IMR-90 (cell line): ENCODE measurements around the gene LAMA3. TPM values are rescaled to one million over a fixed set of nuclear protein-coding genes. Genes with fewer than 3 reads are reported as not detected.

Experiments used
- ATAC-seq: fragments of 200-7000 bp; cut with Tn5 transposase; 2 replicates; pipeline ENCODE4 v1.9.1; 2020; ENCODE audit warnings: low read depth, mild to moderate bottlenecking, moderate library complexity
- BruUV-seq: library from RNA; stranded (reverse); fragments of 400-500 nt; replicated peaks from 2 replicates; lab custom pipeline; 2021; lab: Mats Ljungman, UMichigan
- CTCF ChIA-PET: fragments of 300-600 bp; formaldehyde crosslinking; extraction: SDS; loops from one replicate; lab custom pipeline; 2021; ENCODE audit warnings: antibody characterized with exemption; lab: Yijun Ruan, JAX
- POLR2A ChIA-PET: fragments of 300-600 bp; sonication (Branson Sonifier 250); formaldehyde crosslinking; loops from one replicate; lab custom pipeline; 2022; ENCODE audit warnings: antibody characterized with exemption; ENCODE audit not compliant: unreplicated experiment; lab: Charles Lee
- DNase-seq: peaks from one replicate; pipeline ENCODE4 v3.0.0; 2013
- H2AFZ ChIP-seq: replicated peaks from 2 replicates; pipeline ENCODE3; 2013; ENCODE audit warnings: low read length, mild to moderate bottlenecking; ENCODE audit not compliant: poor library complexity
- H2AK5ac ChIP-seq: 2 replicates; pipeline ENCODE4 v1.6.1; 2013; ENCODE audit warnings: low read depth, low read length, inconsistent platforms
- H2AK9ac ChIP-seq: replicated peaks from 2 replicates; pipeline ENCODE3; 2013; ENCODE audit warnings: mild to moderate bottlenecking, low read depth, low read length, moderate library complexity; ENCODE audit not compliant: poor library complexity
- H2BK120ac ChIP-seq: 2 replicates; pipeline ENCODE4 v1.6.1; 2013; ENCODE audit warnings: low read depth, low read length, inconsistent platforms
- H2BK15ac ChIP-seq: 3 replicates; pipeline ENCODE4 v1.6.1; 2013; ENCODE audit warnings: low read depth, low read length, inconsistent platforms
- H2BK20ac ChIP-seq: 2 replicates; pipeline ENCODE4 v1.6.1; 2013; ENCODE audit warnings: low read depth, mild to moderate bottlenecking, inconsistent platforms, low read length, moderate library complexity
- H2BK5ac ChIP-seq: 2 replicates; pipeline ENCODE4 v1.6.1; 2013; ENCODE audit warnings: mild to moderate bottlenecking, low read depth, low read length, inconsistent platforms; ENCODE audit not compliant: poor library complexity, severe bottlenecking
- H3K14ac ChIP-seq: replicated peaks from 2 replicates; pipeline ENCODE4 v1.6.1; 2013; ENCODE audit warnings: low read depth, low read length, inconsistent platforms
- H3K18ac ChIP-seq: 2 replicates; pipeline ENCODE4 v1.6.1; 2013; ENCODE audit warnings: low read depth, low read length, control low read depth
- H3K23ac ChIP-seq: 2 replicates; pipeline ENCODE4 v1.6.1; 2013; ENCODE audit warnings: low read depth, low read length, inconsistent platforms
- H3K27ac ChIP-seq: 2 replicates; pipeline ENCODE4 v1.5.1; 2013; ENCODE audit warnings: mild to moderate bottlenecking, control low read depth, low read length; ENCODE audit not compliant: insufficient read depth
- H3K27me3 ChIP-seq: 2 replicates; pipeline ENCODE4 v1.6.1; 2013; ENCODE audit warnings: low read length; ENCODE audit not compliant: control insufficient read depth, insufficient read depth
- H3K36me3 ChIP-seq: 2 replicates; pipeline ENCODE4 v1.6.1; 2013; ENCODE audit warnings: low read length, mixed read lengths; ENCODE audit not compliant: control insufficient read depth, insufficient read depth
- H3K4ac ChIP-seq: 2 replicates; pipeline ENCODE4 v1.6.1; 2013; ENCODE audit warnings: low read depth, low read length, inconsistent platforms
- H3K4me1 ChIP-seq: 2 replicates; pipeline ENCODE4 v1.6.1; 2013; ENCODE audit warnings: low read length, mixed read lengths; ENCODE audit not compliant: control insufficient read depth, insufficient read depth
- H3K4me2 ChIP-seq: 2 replicates; pipeline ENCODE4 v1.6.1; 2013; ENCODE audit warnings: low read depth, mild to moderate bottlenecking, control low read depth, low read length, moderate library complexity
- H3K4me3 ChIP-seq: 2 replicates; pipeline ENCODE4 v1.5.1; 2013; ENCODE audit warnings: low read depth, mild to moderate bottlenecking, control low read depth, low read length, moderate library complexity; ENCODE audit not compliant: insufficient read depth
- H3K56ac ChIP-seq: 2 replicates; pipeline ENCODE4 v1.6.1; 2013; ENCODE audit warnings: low read length, inconsistent platforms; ENCODE audit not compliant: insufficient read depth; ENCODE audit errors: extremely low read depth
- H3K79me1 ChIP-seq, 2 experiments: 2 replicates each; pipeline ENCODE4 v1.6.1; 2013; ENCODE audit warnings: low read length in 2 of 2, inconsistent platforms in 1 of 2, low read depth in 1 of 2
- H3K9ac ChIP-seq: 2 replicates; pipeline ENCODE4 v1.6.1; 2013; ENCODE audit warnings: low read depth, low read length, control low read depth
- H3K9me1 ChIP-seq: 2 replicates; pipeline ENCODE4 v1.6.1; 2013; ENCODE audit warnings: low read length, inconsistent platforms; ENCODE audit not compliant: insufficient read depth
- H3K9me3 ChIP-seq: 2 replicates; pipeline ENCODE4 v1.6.1; 2013; ENCODE audit warnings: low read length; ENCODE audit not compliant: control insufficient read depth, insufficient read depth
- H4K20me1 ChIP-seq: 2 replicates; pipeline ENCODE4 v1.6.1; 2013; ENCODE audit warnings: low read length, inconsistent platforms; ENCODE audit not compliant: insufficient read depth
- H4K5ac ChIP-seq: 2 replicates; pipeline ENCODE4 v1.6.1; 2013; ENCODE audit warnings: mild to moderate bottlenecking, low read depth, low read length, control low read depth
- H4K8ac ChIP-seq, 2 experiments: 2 replicates each; pipeline ENCODE4 v1.6.1; 2013; ENCODE audit warnings: low read depth in 2 of 2, low read length in 2 of 2, control low read depth in 1 of 2, inconsistent platforms in 1 of 2
- H4K91ac ChIP-seq: 2 replicates; pipeline ENCODE4 v1.6.1; 2013; ENCODE audit warnings: low read depth, low read length, inconsistent platforms; ENCODE audit not compliant: insufficient read depth
- BHLHE40 ChIP-seq: fragments of 150-350 bp; IDR thresholded peaks from 2 replicates; pipeline ENCODE4 v1.6.1; 2016; ENCODE audit warnings: mild to moderate bottlenecking, low read depth, low read length
- CEBPB ChIP-seq: IDR thresholded peaks from 2 replicates; pipeline ENCODE4 v1.6.1; 2012; ENCODE audit warnings: low read depth, low read length, improper control_type of control experiment
- CHD1 ChIP-seq: IDR thresholded peaks from 2 replicates; pipeline ENCODE4 v1.6.1; 2012; ENCODE audit warnings: low read depth, low read length, improper control_type of control experiment
- CTCF ChIP-seq: conservative IDR thresholded peaks from 2 replicates; pipeline ENCODE4 v1.5.1; 2012; ENCODE audit warnings: mild to moderate bottlenecking, low read depth, low read length, improper control_type of control experiment
- ELK1 ChIP-seq: fragments of 150-350 bp; IDR thresholded peaks from 2 replicates; pipeline ENCODE4 v1.6.1; 2016; ENCODE audit warnings: low read depth, mild to moderate bottlenecking, low read length, moderate library complexity, borderline replicate concordance
- FOS ChIP-seq: fragments of 150-350 bp; IDR thresholded peaks from 2 replicates; pipeline ENCODE4 v1.6.1; 2016; ENCODE audit warnings: low read depth, low read length
- MXI1 ChIP-seq: IDR thresholded peaks from 2 replicates; pipeline ENCODE4 v1.6.1; 2012; ENCODE audit warnings: low read depth, mild to moderate bottlenecking, low read length, moderate library complexity, borderline replicate concordance
- NFE2L2 ChIP-seq: fragments of 150-350 bp; IDR thresholded peaks from 2 replicates; pipeline ENCODE4 v1.6.1; 2016; ENCODE audit warnings: low read depth, mild to moderate bottlenecking, low read length
- POLR2A ChIP-seq: IDR thresholded peaks from 2 replicates; pipeline ENCODE4 v1.6.1; 2012; ENCODE audit warnings: mild to moderate bottlenecking, low read depth, low read length
- USF2 ChIP-seq: fragments of 150-350 bp; IDR thresholded peaks from 2 replicates; pipeline ENCODE4 v1.6.1; 2017; ENCODE audit warnings: mild to moderate bottlenecking, antibody characterized with exemption, low read length, low read depth
- WGBS, 2 experiments: methylation state at CpG; one replicate each; pipeline versions ENCODE4 v1.1.5 to v1.1.7; 2013; ENCODE audit warnings: missing lambda C conversion rate in 2 of 2; ENCODE audit not compliant: insufficient read length in 1 of 2; ENCODE audit errors: extremely low coverage in 2 of 2; 5-methylcytosine and 5-hydroxymethylcytosine counted together
- dilution Hi-C: fragments of 300-500 bp; cut with HindIII; formaldehyde crosslinking; loops from one replicate; pipeline ENCODE4 v1.14.3; 2018; ENCODE audit warnings: low sequenced_read_pairs; ENCODE audit not compliant: unreplicated experiment
- in situ Hi-C: fragments of 300-500 bp; cut with MboI; formaldehyde crosslinking; loops from 3 replicates; pipeline ENCODE4 v1.14.3; 2019; ENCODE audit warnings: low sequenced_read_pairs, inconsistent platforms, mixed read lengths
- intact Hi-C: fragments of 100-400 bp; cut with micrococcal nuclease; formaldehyde crosslinking; loops from 2 replicates; pipeline ENCODE4 v1.10.0; 2022
- polyA plus RNA-seq, 3 experiments: library from polyadenylated mRNA; depleted of rRNA; stranded (reverse); fragments of >200 nt; gene quantifications; 2 replicates each; pipeline ENCODE4 v1.2.3, GENCODE V29; 2012; ENCODE audit warnings: low replicate concordance in 1 of 3
- total RNA-seq: library from RNA; depleted of rRNA; stranded (reverse); fragments of >200 nt; gene quantifications from 2 replicates; pipeline ENCODE4 v1.2.3, GENCODE V29; 2012

LAMA3 gene
- total and polyA plus RNA-seq, 2 of the 4 experiments (the other 2 are of a cell fraction): 0.18 to 0.19 TPM

- no peaks in the 10 kb centered on the region for H3K27me3 ChIP-seq
- dilution Hi-C loops: no loop called here
- CTCF ChIA-PET: interaction anchor here (1.4 kb wide), 1 partner anchor 26 kb away, joined by 4 read pairs; no protein-coding TSS in a partner anchor
Observed at GRCh38 chr18:23943903-23944624, 254.8 kb downstream of the LAMA3 start.

More at GRCh38 chr18:23943903-23944624, 254.8 kb downstream of the LAMA3 start:
- peak overlapping the region; percentile 98 for H2BK20ac ChIP-seq
- H3K4me2 ChIP-seq: peak overlapping the region; percentile 48
- H3K4me3 ChIP-seq: no peak overlapping the region
- H4K91ac ChIP-seq: peak overlapping the region; percentile 99
- H3K9ac ChIP-seq: peak overlapping the region; percentile 51
- POLR2A ChIA-PET: interaction anchor here (0.6 kb wide), 2 partner anchors 72 to 218 kb away, joined by 3 read pairs; no protein-coding TSS in a partner anchor
- peak; percentile 86 for ATAC-seq
- no peaks in the 10 kb centered on the region for H3K79me1 ChIP-seq
- H3K27ac ChIP-seq: peak overlapping the region; percentile 95
- H4K5ac ChIP-seq: peak overlapping the region; percentile 96
- H3K14ac ChIP-seq: peak overlapping the region; percentile 93
- 82% methylated on average over 2 of the region's 7 CpGs; no CpG with 5 or more reads in 1 of the 2 experiments for WGBS, 2 experiments
- peak overlapping the region; percentile 99 for H2BK5ac ChIP-seq
- peak overlapping the region; percentile 95 for H3K18ac ChIP-seq
- peaks cover 12% of the 10 kb centered on the region for H3K4me1 ChIP-seq
- peak; percentile 83 for TF ChIP-seq NFE2L2
- TF ChIP-seq POLR2A: no peak
- TF ChIP-seq USF2: no peak
- TF ChIP-seq CEBPB: peak; percentile 73
- no peak for TF ChIP-seq MXI1
- no peak for TF ChIP-seq ELK1
- no peak for TF ChIP-seq CHD1
- TF ChIP-seq FOS: 0 out of 2 replicates have a peak, but pooled peaks have one; percentile 31
- TF ChIP-seq CTCF: no peak
- no peak for TF ChIP-seq BHLHE40
- H3K9me3 ChIP-seq: no peaks in the 10 kb centered on the region
- peak overlapping the region; percentile 94 for H2BK120ac ChIP-seq
- peak overlapping the region; percentile 87 for H3K23ac ChIP-seq
- in situ Hi-C loops (no loop called here), intact Hi-C loops (loop anchor here (1.0 kb wide), 1 partner anchor 50 kb away; no protein-coding TSS in a partner anchor)
- H4K8ac ChIP-seq: peak overlapping the region; percentile 75 to 98
- H3K9me1 ChIP-seq: peaks cover 10% of the 10 kb centered on the region
- peak overlapping the region; percentile 93 for H3K4ac ChIP-seq
- peak; percentile 90 for DNase-seq
- peak overlapping the region; percentile 82 for H3K56ac ChIP-seq
- peak overlapping the region; percentile 90; the same call in 2 of the 3 replicates for H2BK15ac ChIP-seq
- H4K20me1 ChIP-seq: no peaks in the 10 kb centered on the region
- peak overlapping the region; percentile 3 for H2AFZ ChIP-seq
- no peaks in the 10 kb centered on the region for H3K36me3 ChIP-seq
- peak overlapping the region; percentile 73 for H2AK9ac ChIP-seq
- peak overlapping the region; percentile 96 for H2AK5ac ChIP-seq
- no TSS peak for BruUV-seq
